Activated CD4-positive, alpha-beta memory T cell treated with anti-CD3 and anti-CD28 coated beads, Interleukin-2, amount 10 ng/mL, durations not matched to agents 7 days and 5 days (primary cell): ENCODE results near the gene GNAQ. TPM values are rescaled to one million over a fixed set of nuclear protein-coding genes. Genes with fewer than 3 reads are reported as not detected.
"Not testable (repeated sequence)": the region's sequence is repeated elsewhere in the genome, so short reads cannot be mapped to it uniquely, and the experiment has no call there.

ENCODE experiments used
- CTCF ChIA-PET: fragments of 350-600 bp; sonication (Branson Sonifier 250); formaldehyde crosslinking; loops from one replicate; lab custom pipeline; 2021; ENCODE audit warnings: antibody characterized with exemption, inconsistent platforms; lab: Charles Lee
- POLR2A ChIA-PET: fragments of 350-600 bp; sonication (Branson Sonifier 250); formaldehyde crosslinking; loops from one replicate; lab custom pipeline; 2021; ENCODE audit warnings: antibody characterized with exemption; lab: Charles Lee
- DNase-seq: peaks from one replicate; pipeline ENCODE4 v3.0.0-alpha.2; 2020
- H3K27ac Mint-ChIP-seq: one replicate; pipeline ENCODE4 v1.8.0; 2021; ENCODE audit warnings: mild to moderate bottlenecking, mixed read lengths
- H3K27me3 Mint-ChIP-seq: one replicate; pipeline ENCODE4 v1.8.0; 2021; ENCODE audit warnings: mixed read lengths
- H3K36me3 Mint-ChIP-seq: one replicate; pipeline ENCODE4 v1.8.0; 2021; ENCODE audit warnings: low read depth, mixed read lengths
- H3K4me1 Mint-ChIP-seq: one replicate; pipeline ENCODE4 v1.8.0; 2021; ENCODE audit warnings: mixed read lengths
- H3K4me3 Mint-ChIP-seq: one replicate; pipeline ENCODE4 v1.8.0; 2021; ENCODE audit warnings: mild to moderate bottlenecking, mixed read lengths
- H3K9me3 Mint-ChIP-seq: one replicate; pipeline ENCODE4 v1.8.0; 2021; ENCODE audit warnings: mixed read lengths
- total RNA-seq, 2 experiments: library from RNA; stranded (reverse); gene quantifications; one replicate each; pipeline ENCODE4 v1.2.3, GENCODE V29; 2021

Gene GNAQ
- total RNA-seq, 2 experiments from 2014 or later = 28.0 to 28.8 TPM

DNA sequence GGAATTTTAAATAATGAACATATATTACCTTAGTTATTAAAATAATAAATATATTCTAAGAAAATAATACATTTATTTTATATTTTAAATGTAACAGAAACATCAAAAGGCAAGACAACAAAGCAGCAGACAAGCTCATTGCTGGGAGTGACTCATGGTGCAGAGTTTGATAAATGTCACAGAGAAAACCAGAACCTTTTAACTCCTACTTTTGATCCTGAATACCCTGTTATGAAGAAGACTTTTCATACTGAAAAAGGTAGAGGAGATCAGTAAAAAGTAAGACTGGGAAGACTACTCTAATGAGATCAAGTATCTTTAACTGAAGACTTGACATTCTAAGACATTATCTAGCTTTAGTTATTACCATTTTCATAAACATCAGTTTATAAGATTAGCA lies 284.4 kb downstream of the GNAQ start:
- no peak overlapping the region for H3K4me3 Mint-ChIP-seq
- peaks cover 17% of the 10 kb centered on the region for H3K4me1 Mint-ChIP-seq
- POLR2A ChIA-PET = no interaction called here

DNA sequence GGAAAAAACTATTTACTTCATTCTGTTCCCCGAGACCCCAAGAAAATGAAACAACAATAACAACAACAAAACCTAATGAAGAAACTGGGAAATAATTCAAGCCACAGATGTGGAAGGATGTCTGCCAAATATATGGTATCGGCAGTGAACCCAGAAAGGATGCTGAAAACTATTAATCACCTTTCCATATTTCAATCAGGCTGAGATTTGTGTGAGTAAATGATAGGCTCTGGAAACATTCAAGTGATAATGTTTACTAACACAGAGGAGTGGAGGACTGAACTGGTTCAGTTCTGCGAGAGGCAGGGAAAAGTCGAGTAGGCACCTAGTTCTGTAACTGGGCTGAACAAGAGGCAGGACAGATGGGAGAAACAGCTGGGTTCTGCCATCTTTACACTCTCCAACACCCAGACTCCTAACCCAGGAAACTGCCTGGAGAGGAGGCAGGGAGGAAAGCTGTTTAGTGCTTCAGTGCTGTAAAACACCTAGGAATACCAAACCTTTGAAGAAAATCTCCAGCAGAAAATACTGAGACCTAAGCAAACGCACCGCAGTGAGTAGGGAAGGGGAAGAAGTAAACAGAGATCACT lies 286.7 kb downstream of the GNAQ start:
- DNase-seq = no peak
- Mint-ChIP-seq H3K4me1 (peaks cover 8% of the 10 kb centered on the region), H3K4me3 (no peak overlapping the region), H3K36me3 (no peaks in the 10 kb centered on the region), H3K27me3 (no peaks in the 10 kb centered on the region), H3K9me3 (no peaks in the 10 kb centered on the region), H3K27ac (no peak overlapping the region)
- CTCF ChIA-PET = no interaction called here
- POLR2A ChIA-PET = no interaction called here

More for the DNA sequence above, 284.4 kb downstream of the GNAQ start:
- no peaks in the 10 kb centered on the region for H3K36me3 Mint-ChIP-seq
- H3K27ac Mint-ChIP-seq = no peak overlapping the region
- no peak for DNase-seq
- H3K27me3 Mint-ChIP-seq = no peaks in the 10 kb centered on the region
- CTCF ChIA-PET = interaction anchor here (2.4 kb wide), 1 partner anchor 290 kb away, joined by 9 read pairs; no protein-coding TSS in a partner anchor
- H3K9me3 Mint-ChIP-seq = no peaks in the 10 kb centered on the region

DNA sequence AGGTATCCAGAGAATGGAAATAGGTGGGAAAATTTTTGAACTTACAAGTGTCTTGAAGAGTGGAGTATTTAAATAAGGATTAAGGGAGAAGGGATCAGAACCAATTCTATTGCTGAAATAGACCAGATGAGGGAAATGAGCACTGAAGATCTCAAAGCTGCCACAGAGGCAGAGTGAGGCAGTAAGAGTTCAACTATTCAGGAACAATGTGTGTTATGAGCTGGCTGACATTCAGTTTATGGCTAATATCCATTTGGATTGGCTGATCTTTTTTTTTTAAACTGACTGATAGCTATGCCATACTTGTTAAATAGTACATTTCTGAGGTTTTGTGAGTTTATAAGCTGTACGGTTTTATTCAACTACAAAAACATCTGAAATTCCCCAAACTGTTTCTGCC lies 288.2 kb downstream of the GNAQ start:
- no peak overlapping the region for H3K27ac Mint-ChIP-seq
- no peak for DNase-seq
- CTCF ChIA-PET = no interaction called here
- POLR2A ChIA-PET = no interaction called here
- H3K9me3 Mint-ChIP-seq = no peaks in the 10 kb centered on the region
- peaks cover 8% of the 10 kb centered on the region for H3K4me1 Mint-ChIP-seq
- no peak overlapping the region for H3K4me3 Mint-ChIP-seq
- peaks cover 4% of the 10 kb centered on the region for H3K36me3 Mint-ChIP-seq
- H3K27me3 Mint-ChIP-seq = no peaks in the 10 kb centered on the region

DNA sequence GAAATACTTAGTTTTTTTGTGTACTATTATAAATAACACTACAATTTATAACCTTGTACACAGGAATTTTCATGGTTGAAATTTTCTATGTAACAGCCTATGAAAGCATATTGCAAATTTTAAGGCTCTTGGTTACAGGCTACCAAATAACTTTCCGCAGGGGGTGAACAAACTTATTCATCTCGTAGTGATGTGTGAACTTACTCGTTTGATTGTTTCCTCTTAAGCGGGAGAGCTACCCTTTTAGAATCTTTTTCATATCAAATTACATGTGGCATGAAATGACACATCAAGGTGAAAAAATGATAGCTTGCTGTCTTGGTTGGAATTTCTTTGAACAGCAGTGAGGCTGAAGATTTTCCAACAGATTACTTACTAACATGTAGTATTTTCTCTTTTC lies 292.7 kb downstream of the GNAQ start:
- POLR2A ChIA-PET = interaction anchor here (0.7 kb wide), 1 partner anchor 61 kb away, joined by 3 read pairs; no protein-coding TSS in a partner anchor

DNA sequence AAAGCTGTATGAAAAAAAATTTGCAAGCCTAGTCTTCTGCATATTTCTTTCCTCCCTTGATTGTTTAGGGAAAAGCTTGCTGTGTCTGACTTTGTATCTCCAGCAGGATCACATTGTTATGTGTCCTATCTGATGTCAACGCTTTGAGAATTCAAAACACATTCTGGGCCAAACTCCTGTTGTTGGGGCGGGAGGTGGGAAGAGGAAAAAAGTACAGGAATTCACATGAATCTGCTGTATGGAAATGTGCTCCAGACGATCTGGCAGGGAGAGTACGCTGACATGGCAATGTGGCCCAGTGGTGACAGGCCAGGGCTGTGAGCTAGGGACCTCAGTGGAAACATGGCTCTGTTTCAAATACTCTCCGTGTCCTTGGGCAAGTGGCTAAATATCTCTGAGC lies 296.1 kb downstream of the GNAQ start:
- Mint-ChIP-seq H3K36me3 (peaks cover 8% of the 10 kb centered on the region), H3K9me3 (no peaks in the 10 kb centered on the region), H3K4me1 (no peaks in the 10 kb centered on the region), H3K27me3 (no peaks in the 10 kb centered on the region), H3K27ac (no peak overlapping the region), H3K4me3 (no peak overlapping the region)
- CTCF ChIA-PET = no interaction called here
- no peak for DNase-seq
- POLR2A ChIA-PET = interaction anchor here (0.9 kb wide), 1 partner anchor 15 kb away, joined by 3 read pairs; no protein-coding TSS in a partner anchor

More for the DNA sequence above, 292.7 kb downstream of the GNAQ start:
- peaks cover 4% of the 10 kb centered on the region for H3K36me3 Mint-ChIP-seq
- H3K27ac Mint-ChIP-seq = no peak overlapping the region
- no peak for DNase-seq
- CTCF ChIA-PET = no interaction called here
- no peaks in the 10 kb centered on the region for H3K4me1 Mint-ChIP-seq
- H3K9me3 Mint-ChIP-seq = no peaks in the 10 kb centered on the region
- H3K4me3 Mint-ChIP-seq = no peak overlapping the region
- H3K27me3 Mint-ChIP-seq = no peaks in the 10 kb centered on the region

DNA sequence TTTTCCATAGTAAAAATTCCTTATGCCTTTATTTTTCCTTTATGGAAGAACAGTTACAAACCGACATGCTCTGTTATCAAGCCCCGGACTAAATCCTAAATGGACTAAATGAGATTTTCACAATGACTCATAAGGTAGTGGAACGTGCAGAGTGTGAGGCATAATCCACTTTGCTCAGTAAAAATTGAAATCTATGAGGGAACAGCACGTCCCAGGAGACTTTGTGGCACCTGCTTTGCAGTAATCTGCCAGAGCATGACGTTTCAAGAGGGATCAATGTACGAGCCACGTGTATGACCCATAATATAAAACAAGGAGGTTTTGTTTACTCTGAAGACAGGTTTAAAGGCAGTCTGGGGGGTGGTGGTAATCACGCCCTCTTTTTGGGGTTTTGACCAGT lies 299.7 kb downstream of the GNAQ start:
- Mint-ChIP-seq H3K27ac (no peak overlapping the region), H3K4me1 (peaks cover 3% of the 10 kb centered on the region), H3K9me3 (no peaks in the 10 kb centered on the region), H3K27me3 (no peaks in the 10 kb centered on the region), H3K36me3 (peaks cover 25% of the 10 kb centered on the region), H3K4me3 (no peak overlapping the region)
- ChIA-PET POLR2A (no interaction called here), CTCF (no interaction called here)
- no peak for DNase-seq

DNA sequence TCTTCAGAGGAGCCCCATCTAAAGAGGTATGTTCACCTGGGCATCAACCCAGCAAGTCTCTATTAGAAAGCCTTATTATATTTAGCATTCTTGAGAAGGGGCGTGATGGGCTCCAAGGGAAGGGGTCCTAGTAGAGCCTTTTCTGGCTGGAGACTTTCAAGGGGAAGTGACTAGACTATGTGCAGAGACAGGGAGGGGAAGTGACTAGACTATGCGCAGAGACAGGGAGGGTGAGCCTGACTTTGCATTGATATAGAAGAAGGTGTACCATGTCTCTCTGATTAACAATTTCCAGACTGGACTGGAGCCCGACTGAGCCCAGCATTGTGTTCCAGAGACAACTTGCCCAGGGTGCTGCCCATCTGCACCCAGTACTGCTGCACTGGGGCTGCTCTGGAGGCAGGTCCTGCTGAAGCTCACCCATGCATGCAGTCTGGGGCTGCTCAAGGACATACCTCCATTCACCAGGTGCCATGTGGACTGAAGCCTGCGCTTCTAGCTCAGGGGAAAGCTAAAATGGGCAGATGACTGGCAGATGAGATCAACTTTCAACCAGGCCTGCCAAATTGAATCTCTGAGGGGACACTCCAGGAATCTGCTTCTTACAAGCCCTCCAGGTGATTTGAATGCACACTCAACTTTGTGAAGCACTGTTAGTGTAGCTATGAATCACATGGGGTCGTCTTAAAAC lies 300.5 kb downstream of the GNAQ start:
- Mint-ChIP-seq H3K4me1 (peaks cover 10% of the 10 kb centered on the region), H3K27me3 (no peaks in the 10 kb centered on the region), H3K4me3 (no peak overlapping the region), H3K36me3 (peaks cover 30% of the 10 kb centered on the region), H3K27ac (no peak overlapping the region), H3K9me3 (no peaks in the 10 kb centered on the region)
- CTCF ChIA-PET = no interaction called here
- no peak for DNase-seq
- POLR2A ChIA-PET = no interaction called here

DNA sequence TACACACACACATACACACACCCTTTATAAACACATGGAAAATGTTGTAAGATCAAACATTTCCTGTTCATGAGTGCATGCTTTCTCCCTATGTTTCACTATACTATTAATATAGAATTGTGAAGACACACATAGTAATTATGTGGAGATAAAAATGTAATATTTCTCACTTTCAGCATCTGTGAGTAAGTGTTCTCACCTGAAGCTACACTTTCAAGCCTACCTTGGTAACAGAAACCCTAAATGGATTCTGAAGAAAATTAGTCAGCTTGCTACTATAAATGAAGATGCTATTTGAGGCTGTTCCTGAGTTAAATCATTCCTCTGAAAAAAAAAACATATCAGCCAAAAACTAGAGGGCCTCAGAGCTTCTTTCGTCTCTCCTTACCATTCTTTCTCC lies 302.4 kb downstream of the GNAQ start:
- Mint-ChIP-seq H3K36me3 (peaks cover 43% of the 10 kb centered on the region), H3K9me3 (no peaks in the 10 kb centered on the region), H3K4me3 (no peak overlapping the region), H3K27ac (no peak overlapping the region), H3K4me1 (peaks cover 19% of the 10 kb centered on the region), H3K27me3 (no peaks in the 10 kb centered on the region)
- ChIA-PET POLR2A (no interaction called here), CTCF (interaction anchor here (0.8 kb wide), 1 partner anchor 306 kb away, joined by 3 read pairs; no protein-coding TSS in a partner anchor)
- no peak for DNase-seq

DNA sequence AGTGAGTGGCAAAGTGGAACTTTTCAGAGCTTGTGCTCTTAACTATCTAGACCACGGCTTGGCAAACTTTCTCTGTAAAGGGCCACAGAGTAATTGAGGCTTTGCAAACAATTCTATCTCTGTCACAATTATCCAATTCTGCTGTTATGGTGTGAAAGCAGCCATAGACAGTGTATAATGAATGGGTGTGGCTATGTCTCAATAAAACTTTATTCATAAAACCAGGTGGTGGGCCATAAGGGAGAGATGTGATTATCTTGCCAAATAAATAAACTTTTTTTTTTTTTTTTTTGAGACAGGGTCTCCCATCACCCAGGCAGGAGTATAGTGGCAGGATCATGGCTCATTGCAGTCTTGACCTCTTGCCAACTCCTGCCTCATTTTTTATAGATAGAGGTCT lies 304.8 kb downstream of the GNAQ start:
- no peaks in the 10 kb centered on the region for H3K9me3 Mint-ChIP-seq
- H3K4me1 Mint-ChIP-seq = peaks cover 19% of the 10 kb centered on the region
- POLR2A ChIA-PET = no interaction called here
- no peaks in the 10 kb centered on the region for H3K27me3 Mint-ChIP-seq
- H3K4me3 Mint-ChIP-seq = no peak overlapping the region
- no peak for DNase-seq
- no peak overlapping the region for H3K27ac Mint-ChIP-seq
- H3K36me3 Mint-ChIP-seq = peaks cover 44% of the 10 kb centered on the region
- CTCF ChIA-PET = no interaction called here

DNA sequence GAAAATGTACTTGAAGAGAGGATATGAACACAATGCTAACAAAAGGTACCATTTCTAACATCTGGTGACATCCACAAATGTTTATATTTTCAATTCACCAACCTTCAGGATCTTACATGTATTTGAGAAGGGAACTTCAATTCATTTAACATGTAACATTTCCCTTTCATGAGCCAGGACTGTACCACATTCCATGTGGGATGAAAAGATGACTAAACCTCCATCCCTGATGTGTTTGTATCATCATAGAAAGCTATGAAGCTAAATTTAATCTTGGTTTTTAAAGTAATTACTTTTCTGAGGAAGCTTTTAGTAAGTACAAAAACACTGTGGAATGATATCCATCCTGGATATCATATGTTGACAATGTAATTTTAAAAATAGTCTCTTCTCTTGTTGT lies 305.3 kb downstream of the GNAQ start:
- Mint-ChIP-seq H3K36me3 (peaks cover 44% of the 10 kb centered on the region), H3K27me3 (no peaks in the 10 kb centered on the region), H3K4me3 (no peak overlapping the region), H3K4me1 (peaks cover 19% of the 10 kb centered on the region), H3K27ac (peak overlapping the region; percentile 52), H3K9me3 (no peaks in the 10 kb centered on the region)
- DNase-seq = no peak
- POLR2A ChIA-PET = no interaction called here
- CTCF ChIA-PET = no interaction called here

DNA sequence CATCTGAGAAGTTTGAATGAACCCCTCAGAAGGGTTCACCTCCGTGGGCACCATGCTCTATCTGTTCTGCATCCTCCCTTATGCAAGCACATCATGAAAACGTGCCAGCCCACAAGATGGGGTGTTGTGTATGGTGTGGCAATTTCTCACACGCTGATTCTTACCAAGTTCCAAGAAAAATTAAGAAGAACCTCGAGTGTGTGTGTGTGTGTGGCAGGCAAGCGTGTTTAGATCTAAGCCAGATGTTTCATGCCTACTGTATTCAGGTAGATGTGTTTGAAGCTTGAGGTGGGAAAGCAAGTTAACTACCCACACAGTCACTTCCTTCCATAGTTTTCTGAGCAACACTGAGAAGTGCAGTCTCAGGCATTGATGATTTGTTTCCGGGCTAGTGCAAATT lies 305.8 kb downstream of the GNAQ start:
- no peak overlapping the region for H3K4me3 Mint-ChIP-seq
- H3K27me3 Mint-ChIP-seq = no peaks in the 10 kb centered on the region
- POLR2A ChIA-PET = no interaction called here
- no peaks in the 10 kb centered on the region for H3K9me3 Mint-ChIP-seq
- peak; percentile 26 for DNase-seq
- CTCF ChIA-PET = no interaction called here
- H3K4me1 Mint-ChIP-seq = peaks cover 19% of the 10 kb centered on the region
- H3K27ac Mint-ChIP-seq = peak overlapping the region; percentile 52
- peaks cover 45% of the 10 kb centered on the region for H3K36me3 Mint-ChIP-seq

DNA sequence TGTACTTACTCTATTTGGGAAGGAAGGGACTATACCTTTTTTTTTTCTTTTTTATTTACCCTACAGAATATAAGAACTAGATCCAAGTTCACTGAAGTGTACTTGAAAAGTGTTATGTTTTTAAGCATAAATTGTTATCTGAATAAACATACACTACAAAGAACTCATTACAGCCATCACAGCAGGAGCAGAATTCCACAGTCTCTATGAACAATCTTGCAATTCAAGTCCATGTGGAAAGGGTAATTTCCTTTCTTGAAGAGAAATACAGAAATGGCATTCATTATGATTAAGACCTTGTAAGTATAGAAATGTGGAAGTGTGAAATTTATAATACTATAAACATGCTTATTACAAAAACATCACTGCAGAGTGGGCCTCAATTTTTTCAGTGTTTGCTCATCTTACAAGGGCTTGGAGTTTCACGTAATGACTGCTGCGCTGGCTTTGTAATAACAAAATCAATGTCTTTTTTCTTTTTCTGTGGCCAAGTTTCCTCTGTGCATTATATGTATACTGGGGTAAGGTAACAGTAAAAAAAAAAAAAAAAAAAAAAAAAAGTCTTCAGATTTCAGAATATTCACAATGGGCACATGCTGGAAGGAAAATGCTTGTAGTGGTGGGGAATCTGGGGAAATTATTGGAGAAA lies 306.4 kb downstream of the GNAQ start:
- H3K36me3 Mint-ChIP-seq = peaks cover 48% of the 10 kb centered on the region
- no peaks in the 10 kb centered on the region for H3K27me3 Mint-ChIP-seq
- H3K4me3 Mint-ChIP-seq = no peak overlapping the region
- ChIA-PET POLR2A (no interaction called here), CTCF (no interaction called here)
- H3K4me1 Mint-ChIP-seq = peaks cover 19% of the 10 kb centered on the region
- DNase-seq = no peak
- H3K9me3 Mint-ChIP-seq = no peaks in the 10 kb centered on the region
- peak overlapping the region; percentile 52 for H3K27ac Mint-ChIP-seq

DNA sequence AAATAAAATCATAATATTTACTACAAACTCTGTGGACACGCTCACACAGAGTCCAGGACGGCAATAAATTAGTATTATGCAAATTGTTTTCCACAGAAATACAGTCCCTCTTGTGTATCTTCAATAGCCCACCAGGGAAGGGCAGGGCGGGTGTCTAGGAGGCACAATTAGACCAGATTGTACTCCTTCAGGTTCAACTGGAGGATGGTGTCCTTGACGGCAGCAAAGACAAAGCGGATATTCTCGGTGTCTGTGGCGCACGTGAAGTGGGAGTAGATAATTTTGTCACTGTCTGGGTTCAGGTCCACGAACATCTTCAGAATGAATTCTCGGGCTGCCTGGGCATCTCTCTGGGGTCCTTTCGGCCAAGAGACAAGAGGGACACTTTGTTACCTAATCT lies 310.5 kb downstream of the GNAQ start:
- H3K9me3 Mint-ChIP-seq, POLR2A ChIA-PET, H3K4me3 Mint-ChIP-seq, H3K27me3 Mint-ChIP-seq, CTCF ChIA-PET, H3K27ac Mint-ChIP-seq, DNase-seq: not testable (repeated sequence)
- Mint-ChIP-seq H3K36me3 (peaks cover 25% of the 10 kb centered on the region), H3K4me1 (peaks cover 11% of the 10 kb centered on the region)
